ENCODE data around the gene MIGA2.
"Not testable (repeated sequence)": the region's sequence is repeated elsewhere in the genome, so short reads cannot be mapped to it uniquely, and the experiment has no call there.

Gene MIGA2

GRCh38 chr9:129098328-129098727, 61.9 kb downstream of the MIGA2 start:
- in situ Hi-C loops (cut with MboI; ENCODE audit: low sequenced_read_pairs): no loop called here

DNA sequence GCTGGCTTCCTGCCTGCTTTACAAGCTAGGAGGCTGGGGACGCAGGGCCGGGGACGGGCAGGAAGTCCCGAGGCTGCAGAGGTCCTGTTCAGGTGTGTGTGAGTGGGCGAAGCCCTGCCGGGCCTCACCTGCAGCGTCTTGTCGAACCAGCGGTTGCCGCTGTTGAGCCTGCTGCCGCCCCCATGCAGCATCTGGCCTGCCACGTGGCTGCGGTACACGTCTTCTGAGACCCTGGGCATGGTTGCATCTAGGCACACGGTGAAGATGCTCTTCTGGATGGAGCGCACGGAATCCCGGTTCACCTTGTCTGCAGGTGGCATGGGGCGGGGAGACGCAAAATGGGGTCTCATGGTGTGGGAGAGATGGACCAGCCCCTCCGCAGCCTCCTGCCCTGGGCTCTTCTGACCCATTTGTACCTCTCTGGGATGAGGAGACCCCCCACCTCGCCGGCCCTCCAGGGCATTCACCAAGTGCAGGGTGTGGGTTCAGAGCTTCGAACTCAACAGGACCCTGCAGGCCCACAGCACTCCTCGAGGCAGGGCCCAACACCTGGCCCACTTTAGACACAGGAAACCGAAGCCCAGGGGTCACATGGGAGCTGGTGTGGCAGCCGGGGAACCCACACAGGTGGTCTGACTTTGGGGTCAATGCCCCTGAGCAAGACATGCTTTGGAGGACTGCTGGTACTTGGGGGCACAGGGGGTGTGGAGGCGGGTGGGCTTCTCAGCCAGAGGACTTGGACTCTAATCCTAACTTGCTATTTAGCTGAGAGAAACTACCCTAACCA, 64.2 kb downstream of the MIGA2 start:
- in situ Hi-C loops (cut with MboI; ENCODE audit: low sequenced_read_pairs): no loop called here

DNA sequence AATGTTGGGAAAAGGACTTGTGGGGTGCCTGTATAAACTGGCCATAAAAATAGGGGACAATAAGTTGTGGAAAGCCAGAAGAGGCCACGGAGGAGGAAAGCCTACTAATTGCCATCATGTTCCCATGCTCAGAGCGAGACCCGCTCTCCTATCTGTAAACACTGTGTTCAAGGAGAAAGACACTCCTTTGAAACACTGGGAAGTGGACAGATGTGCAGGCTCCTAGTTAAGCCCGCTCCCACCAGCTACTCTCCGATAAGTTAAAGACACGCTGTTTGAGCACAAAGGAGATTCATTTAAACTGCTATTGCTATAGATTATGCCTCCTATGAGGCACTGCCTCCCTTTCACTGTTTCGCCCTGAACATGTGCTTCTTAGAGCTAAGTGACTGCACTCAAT, 64.9 kb downstream of the MIGA2 start:
- in situ Hi-C loops (cut with MboI; ENCODE audit: low sequenced_read_pairs): no loop called here

DNA sequence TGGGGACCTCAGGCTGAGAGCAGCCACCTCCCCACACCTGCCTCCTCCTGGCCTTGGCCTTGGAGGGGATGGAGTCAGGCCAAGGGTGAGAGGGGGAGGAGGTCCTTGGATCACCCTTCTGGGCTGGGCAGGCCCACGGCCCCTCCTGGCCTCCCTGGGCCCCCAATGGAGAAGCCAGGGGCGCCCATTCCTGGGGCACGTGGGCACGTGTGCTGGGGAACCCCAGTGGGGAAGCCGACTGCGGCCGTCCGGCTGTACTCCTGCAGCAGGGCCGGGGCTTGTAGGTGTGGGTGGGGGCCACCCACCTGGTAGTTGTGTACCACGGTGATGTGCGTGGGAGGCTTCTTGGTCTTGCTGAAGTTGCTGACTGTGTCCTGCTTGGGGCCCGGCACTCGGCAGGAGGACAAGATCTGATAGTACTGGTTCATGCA, 65.7 kb downstream of the MIGA2 start:
- in situ Hi-C loops (cut with MboI; ENCODE audit: low sequenced_read_pairs): no loop called here

GRCh38 chr9:129102791-129103594, 66.6 kb downstream of the MIGA2 start:
- in situ Hi-C loops (cut with MboI; ENCODE audit: low sequenced_read_pairs): no loop called here

GRCh38 chr9:129103595-129103965, 67.2 kb downstream of the MIGA2 start:
- in situ Hi-C loops (cut with MboI; ENCODE audit: low sequenced_read_pairs): no loop called here

DNA sequence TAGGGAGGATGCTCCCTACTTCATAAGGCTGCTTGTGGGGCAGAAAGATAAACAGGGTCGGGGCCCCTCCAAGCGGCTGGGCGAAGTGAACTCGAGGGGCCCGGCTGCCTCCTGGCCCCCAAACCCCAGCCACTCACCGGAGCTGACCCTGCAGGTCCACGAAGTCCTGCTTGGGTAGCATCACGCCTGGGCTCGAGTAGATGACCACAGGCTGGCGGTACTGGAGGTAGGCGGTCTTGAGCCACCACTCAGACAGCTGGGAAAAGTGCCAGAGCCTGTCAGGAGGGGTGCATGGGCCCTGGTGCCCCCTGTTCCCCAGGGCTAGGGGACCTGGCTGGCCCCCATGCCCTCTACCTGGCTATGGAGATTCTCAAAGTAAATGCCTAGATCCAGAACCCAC, 67.6 kb downstream of the MIGA2 start:
- in situ Hi-C loops (cut with MboI; ENCODE audit: low sequenced_read_pairs): no loop called here

- in situ Hi-C loops (cut with MboI; ENCODE audit: low sequenced_read_pairs): no loop called here
Measured at GRCh38 chr9:129105857-129106694, 69.7 kb downstream of the MIGA2 start.

DNA sequence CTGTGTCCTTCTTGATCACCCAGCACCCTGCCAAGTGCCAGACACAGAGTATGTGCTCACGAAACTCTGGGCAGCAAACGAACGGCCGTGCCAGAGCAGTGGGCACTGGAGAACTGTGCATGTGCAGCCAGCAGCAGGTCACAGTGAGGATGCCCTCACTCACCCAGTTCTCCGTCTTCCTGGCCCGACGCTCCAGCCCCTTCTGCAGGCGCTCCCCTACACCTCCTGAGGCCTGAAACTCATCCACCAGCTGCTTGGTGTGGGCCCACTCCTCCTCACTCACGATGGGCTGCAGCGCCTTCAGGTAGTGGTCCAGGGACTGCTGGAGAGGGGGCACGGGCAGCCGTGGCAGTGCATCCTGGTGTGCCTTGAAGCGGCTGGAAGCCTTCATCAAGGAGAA, 71.2 kb downstream of the MIGA2 start:
- in situ Hi-C loops (cut with MboI; ENCODE audit: low sequenced_read_pairs): no loop called here

DNA sequence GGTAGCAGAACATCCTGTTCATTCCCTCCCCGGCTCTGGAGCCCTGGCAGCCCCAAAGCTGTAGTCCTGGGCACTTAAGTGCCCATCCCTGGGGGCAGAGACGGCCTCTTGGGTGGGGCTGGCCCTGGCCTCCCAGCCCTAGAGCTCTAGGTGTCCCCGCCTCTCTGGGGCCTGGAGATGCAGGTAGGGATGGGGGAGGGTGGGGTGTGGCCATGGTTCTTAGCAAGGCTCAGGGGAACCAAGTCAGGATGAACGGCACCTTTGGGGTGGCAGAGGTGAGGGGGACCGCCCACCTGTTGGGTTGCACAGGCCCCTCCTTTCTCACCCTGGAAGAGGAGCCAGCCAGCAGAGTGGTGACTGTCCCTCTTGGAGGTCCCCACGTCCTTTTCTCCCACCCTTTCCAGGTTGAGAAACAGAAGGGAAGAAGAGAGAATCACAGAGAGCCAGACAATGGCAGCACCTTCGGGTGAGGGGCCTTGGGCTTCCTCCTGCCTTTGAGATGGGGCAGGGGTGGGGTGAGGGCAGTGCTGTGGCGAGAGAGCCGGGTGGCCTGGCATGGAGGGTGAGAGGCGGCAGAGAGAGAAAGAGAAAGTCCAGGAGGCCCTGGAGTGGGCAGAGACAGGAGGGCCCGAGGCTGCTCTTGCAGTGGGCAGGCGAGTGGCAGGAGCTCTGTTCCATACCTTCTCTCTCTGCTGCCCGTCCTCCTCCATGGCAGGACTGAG, 71.8 kb downstream of the MIGA2 start:
- in situ Hi-C loops (cut with MboI; ENCODE audit: low sequenced_read_pairs): no loop called here

GRCh38 chr9:129108805-129109536, 72.5 kb downstream of the MIGA2 start:
- in situ Hi-C loops (cut with MboI; ENCODE audit: low sequenced_read_pairs): no loop called here

GRCh38 chr9:129109537-129109903, 73.1 kb downstream of the MIGA2 start:
- in situ Hi-C loops (cut with MboI; ENCODE audit: low sequenced_read_pairs): no loop called here

DNA sequence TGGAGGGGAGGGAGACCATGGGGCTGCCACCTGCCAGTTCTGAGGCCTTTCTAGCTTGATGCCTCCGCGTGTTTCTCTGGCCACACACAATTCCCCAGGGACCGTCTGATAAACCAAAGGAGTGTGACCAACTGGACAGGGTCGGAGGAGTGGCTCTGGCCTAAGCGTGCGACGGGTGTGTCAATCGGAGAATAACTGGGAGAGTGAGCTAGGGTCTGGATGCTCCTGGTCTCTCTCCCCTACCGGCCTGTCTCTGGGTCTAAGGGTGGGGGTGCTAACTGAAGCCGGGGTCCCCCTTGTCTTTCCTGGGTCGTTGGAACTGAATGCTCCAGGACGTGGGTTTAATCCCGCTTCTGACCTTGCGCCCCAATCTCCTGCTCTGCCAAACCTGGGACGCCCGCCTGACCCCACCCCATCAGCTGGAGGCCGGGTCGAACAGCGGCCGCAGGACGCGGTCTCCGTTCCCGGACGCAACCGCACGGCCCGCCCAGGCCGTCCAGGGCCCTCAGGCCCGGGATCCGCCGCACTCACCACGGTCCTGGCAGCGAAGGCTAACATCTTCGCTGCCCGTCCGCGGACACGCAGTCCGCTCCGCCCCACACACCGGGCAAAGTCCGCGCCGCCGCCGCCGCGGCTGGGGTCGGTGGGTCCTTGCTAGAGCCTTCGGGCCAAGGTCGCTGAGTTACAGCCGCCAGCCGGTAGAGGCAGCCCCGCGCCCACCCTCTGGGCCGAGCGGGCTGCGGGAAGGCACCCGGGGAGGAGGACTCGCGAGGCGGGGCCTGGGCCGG, 73.7 kb downstream of the MIGA2 start:
- in situ Hi-C loops (cut with MboI; ENCODE audit: low sequenced_read_pairs): no loop called here

GRCh38 chr9:129110740-129111527, 74.5 kb downstream of the MIGA2 start, which contains the start of the genes CRAT and PTPA:
CRAT (minus strand) TSS chr9:129110793; CDS start chr9:129110509, 284 bp downstream.
PTPA (plus strand) TSS chr9:129111415; CDS start chr9:129111601, 186 bp downstream.
- in situ Hi-C loops (cut with MboI; ENCODE audit: low sequenced_read_pairs): no loop called here

DNA sequence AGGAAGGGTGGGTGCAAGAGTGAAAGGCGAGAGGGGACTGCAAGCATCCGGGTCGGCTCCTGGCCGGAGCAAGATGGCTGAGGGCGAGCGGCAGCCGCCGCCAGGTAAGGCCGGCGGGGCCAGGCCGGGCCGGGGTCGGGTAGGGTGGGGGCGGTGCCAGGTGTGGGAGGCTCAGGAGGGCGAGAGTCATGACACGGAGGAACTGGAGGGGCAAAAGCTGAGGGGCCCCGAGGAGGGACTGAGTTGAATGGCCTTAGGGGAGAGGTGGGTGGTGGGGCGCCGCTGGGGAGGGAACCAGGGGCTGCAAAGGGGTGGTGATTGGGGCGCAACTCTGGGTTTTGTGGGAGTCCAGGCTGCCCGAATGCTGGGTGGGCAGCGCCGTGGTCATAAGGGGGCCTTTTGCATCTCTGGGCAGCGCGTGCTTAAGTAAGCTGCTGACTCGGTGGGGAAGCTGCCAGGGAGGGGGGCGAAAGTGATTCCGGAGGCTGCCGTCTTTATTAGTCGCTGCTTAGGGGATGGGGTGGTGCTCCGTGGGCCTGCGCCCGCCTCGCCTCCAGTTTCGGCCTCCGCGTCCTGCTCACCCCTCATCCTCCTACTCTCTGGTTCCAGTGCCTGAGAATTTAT, 75.2 kb downstream of the MIGA2 start:
- in situ Hi-C loops (cut with MboI; ENCODE audit: low sequenced_read_pairs): no loop called here

GRCh38 chr9:129112526-129112925, 76.1 kb downstream of the MIGA2 start:
- in situ Hi-C loops (cut with MboI; ENCODE audit: low sequenced_read_pairs): not testable (repeated sequence)

DNA sequence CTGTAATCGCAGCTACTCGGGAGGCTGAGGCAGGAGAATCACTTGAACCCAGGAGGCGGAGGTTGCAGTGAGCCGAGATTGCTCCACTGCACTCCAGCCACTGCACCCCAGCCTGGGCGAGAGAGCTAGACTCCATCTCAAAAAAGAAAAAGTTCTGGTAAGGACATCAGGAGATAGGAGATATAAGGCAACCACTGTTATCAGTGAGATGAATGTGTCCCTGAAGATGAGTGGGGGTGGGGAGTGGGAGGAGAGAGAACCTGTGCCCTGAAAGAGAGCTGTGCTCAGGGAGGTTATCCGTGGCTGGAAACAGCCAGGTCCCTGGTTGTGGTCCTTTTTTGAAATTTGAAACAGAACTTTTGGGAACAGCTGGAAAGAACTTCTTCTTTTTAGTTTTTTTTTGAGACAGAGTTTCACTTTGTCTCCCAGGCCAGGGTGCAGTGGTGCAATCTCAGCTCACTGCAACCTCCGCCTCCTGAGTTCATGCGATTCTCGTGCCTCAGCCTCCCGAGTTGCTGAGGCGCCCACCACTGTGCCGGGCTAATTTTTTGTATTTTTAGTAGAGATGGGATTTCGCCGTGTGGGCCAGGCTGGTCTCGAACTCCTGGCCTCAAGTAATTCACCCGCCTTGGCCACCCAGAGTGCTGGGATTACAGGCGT, 77.3 kb downstream of the MIGA2 start:
- in situ Hi-C loops (cut with MboI; ENCODE audit: low sequenced_read_pairs): no loop called here

Measured in hTERT RPE-1 (cell line).